ENCODE results near the gene GDI1.
"Not testable (repeated sequence)": the region's sequence is repeated elsewhere in the genome, so short reads cannot be mapped to it uniquely, and the experiment has no call there.

GDI1 gene

DNA sequence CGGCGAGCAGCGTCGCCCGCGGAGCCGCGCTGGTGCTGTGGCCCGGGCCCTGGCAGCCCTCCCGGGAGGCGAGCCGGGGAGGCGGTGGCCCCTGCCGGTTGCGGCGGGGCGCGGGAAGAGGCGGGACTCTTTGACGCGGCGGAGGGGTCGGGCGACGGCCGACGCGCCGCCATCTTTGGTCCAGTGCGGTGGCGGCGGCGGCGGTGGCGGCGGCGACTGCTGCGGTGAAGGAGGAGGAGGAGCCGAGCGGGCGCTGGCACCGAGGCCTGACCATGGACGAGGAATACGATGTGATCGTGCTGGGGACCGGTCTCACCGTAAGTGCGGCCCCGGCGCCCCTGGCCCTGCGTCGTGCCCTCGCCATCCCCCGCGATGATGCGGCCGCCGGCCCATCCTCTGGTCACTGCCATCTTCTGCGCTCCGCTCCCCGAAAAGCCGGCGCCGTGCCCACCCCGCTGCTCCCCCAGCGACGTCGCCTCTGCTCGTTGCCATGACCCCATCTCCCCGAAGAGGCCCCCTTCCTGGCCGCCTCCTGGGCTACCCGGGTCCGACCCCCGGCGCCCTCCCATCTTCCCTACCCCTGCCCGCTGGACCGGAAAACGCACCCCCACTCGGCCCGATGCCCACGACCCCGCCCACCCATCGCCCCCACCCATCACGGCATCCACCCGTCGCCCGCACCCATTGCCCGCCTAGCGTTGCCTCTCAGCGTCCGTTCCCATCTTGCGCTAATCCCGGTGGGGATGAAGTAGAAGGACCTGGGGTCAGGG is at the start of gene GDI1:
Gene GDI1, plus strand, starts transcription at position 172 of the 770 bp plus-strand sequence. Its CDS starts 101 bp downstream, at position 273.
- peak; percentile 65 for DNase-seq (ENCODE audit: low read depth)

DNA sequence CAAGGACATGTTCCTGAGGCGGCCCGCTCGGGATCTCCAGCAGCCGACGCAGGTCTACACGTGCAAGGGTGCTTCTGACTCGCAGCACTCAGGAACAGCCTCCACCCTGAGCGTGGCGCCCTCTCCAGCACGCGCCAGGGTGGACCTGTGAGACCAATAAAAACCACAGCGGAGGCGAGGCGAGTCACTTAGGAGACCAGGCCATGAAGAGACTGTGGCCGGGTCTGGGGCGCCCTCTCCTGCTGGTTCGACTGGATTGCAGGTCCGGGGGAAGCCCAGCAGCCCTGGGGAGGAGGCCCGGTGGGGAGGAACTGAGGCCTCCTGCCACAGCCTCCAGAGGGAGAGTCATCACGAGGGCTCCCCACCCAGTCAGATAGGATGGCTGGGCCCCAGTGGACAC is 48.9 kb upstream of the GDI1 start:
- DNase-seq (ENCODE audit: low read depth), result not testable (repeated sequence)

DNA sequence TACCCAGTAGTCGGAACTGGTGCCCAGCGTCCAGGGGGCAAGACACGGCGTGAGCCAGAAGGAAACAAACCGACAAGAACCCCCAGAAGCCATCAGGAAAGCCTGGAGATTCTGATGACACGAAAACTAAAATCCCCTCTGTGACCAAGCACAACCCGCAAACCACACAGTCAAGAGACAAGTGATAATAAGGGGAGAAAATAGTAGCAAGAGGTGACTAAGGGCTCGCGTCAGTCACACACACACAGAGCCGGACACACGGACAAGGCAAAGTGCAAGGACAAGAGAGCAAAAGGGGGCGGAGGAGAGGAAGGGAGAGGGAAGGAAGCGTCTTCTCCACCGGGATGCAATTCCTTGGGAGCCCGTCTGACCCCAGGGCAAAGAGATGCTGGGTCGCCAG is 48.3 kb upstream of the GDI1 start:
- not testable (repeated sequence) for DNase-seq (ENCODE audit: low read depth)

DNA sequence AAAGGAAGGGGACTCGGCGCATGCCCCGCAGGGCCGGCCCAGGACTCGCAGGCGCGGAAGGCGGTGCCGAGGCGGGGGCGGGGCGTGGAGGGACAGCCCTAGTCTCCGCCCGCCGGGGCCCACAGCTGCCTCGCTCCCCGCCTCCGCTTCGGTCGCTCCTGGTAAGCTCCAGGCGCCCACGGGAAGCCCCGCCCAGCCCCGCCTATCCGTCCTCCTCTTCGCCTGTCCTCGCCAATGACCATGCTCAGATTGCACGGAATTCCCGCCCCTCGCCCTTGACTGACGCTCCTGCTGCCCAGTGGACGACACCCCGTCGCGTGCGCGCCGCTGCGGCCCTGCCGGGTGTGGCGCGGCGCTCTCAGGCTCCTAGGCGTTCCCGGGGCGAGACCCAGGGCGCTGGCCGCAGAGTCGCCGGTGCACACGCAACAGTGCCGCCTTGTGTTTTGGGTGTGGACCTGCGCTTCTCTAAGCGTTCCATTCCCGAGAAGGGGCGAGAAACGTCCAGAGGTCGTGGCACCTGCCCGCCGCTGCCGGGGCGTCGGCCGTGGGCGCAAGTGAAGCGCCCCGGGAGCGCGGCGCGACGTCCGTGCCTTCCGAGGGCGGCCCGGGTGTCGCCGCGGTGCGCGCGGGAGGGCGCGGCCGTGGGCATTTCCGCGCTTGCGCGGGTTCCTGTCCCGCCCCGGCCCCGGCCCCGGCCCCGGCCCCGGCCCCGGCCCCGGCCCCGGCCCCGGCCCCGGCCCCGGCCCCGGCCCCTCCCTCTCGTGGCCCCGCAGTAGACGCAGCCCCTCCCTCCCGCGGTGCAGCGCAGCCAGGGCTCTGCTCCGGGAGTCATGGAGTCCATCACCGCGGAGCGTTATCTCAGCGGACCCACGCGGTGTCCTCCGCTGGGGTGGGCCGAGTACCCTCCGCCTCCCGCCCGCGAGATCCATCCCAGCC is 46.9 kb upstream of the GDI1 start:
- not testable (repeated sequence) for DNase-seq (ENCODE audit: low read depth)

DNA sequence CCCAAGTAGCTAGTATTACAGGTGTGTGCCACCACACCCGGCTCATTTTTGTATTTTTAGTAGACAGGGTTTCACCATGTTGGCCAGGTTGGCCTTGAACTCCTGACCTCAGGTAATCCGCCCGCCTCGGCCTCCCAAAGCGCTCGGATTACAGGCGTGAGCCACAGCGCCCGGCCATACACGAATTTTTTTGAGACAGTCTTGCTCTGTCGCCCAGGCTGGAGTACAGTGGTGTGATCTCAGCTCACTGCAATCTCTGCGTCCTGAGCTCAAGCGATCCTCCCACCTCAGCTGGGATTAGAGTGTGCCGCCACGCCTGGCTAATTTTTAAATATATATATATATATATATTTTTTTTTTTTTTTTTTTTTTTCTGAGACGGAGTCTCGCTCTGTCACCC is 40.6 kb upstream of the GDI1 start:
- not testable (repeated sequence) for DNase-seq (ENCODE audit: low read depth)

DNA sequence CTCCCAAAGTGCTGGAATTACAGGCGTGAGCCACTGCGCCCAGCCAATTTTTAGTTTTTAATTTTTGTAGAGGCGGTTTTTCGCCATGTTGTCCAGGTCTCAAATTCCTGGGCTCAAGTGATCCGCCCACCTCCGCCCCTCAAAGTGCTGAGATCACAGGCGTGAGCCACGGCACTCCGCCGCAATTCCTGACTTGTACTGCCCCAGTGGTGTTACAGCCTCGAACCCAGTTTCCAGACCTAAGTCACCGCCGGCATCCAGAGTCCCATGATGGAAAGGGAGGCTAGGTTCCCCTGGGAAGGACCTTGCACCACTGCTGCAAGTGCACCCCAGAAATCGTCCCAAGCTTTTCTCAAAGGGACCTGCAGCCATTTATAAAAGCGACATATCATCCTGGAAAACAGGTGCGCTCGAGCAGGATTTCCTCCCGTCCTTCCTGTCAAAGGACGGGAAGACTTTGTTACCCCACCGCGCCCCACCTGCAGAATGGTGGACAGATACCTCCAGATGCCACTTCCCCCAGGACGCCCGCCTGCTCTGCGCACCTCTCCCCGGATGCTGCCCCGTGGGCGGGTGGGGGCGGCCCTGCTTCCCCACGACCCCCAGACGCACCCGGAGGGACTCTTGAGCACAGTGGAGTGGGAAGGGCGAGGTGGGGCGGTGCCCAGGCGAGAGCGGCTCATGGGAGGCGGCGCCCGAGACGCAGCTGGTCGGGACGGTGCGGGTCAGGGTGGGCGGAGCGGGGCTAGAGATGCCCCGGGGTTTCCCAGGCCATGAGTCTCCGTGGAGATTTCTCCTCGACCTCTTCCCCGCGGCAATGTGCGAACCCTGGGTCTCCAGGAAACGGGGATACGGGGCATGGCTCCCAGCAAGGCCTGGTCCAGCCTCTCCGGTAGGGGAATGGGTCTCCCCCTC is 39.7 kb upstream of the GDI1 start:
- DNase-seq (ENCODE audit: low read depth), result peak; percentile 78

DNA sequence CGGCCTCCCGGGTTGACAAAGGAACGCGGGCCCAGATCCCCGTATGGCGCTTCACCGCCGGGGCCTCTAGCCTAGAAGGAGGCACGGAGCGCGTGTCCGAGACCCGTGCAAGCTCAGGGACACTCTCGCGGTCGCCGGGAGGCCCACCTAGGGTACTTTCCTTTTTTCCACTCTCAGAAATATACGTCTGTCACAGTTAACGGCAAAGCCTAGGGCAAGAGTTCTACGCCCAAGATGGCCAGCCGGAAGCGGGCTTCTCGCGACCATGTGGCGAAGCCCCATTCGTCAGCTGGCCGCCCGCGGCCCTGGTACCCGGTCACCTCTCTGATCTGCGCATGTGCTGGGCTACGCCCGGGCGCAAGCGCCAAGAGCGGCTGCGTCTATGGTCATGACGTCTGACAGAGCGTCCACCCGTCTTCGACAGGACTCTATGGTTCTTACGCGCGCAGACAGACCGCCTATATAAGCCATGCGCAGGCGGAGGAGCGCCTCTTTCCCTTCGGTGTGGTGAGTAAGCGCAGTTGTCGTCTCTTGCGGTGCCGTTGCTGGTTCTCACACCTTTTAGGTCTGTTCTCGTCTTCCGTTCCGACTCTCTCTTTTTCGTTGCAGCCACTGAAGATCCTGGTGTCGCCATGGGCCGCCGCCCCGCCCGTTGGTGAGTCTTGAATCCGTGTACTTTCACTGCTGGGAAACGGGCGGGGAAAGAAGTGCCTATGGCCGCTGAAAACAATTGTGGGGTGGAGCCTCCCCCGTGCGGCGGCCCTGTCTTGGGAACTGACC is 38.9 kb upstream of the GDI1 start, which contains the start of gene RPL10:
Gene RPL10, plus strand, starts transcription at position 490 of the 780 bp plus-strand sequence. Its CDS starts 143 bp downstream, at position 633.
- peak; percentile 94 for DNase-seq (ENCODE audit: low read depth)

DNA sequence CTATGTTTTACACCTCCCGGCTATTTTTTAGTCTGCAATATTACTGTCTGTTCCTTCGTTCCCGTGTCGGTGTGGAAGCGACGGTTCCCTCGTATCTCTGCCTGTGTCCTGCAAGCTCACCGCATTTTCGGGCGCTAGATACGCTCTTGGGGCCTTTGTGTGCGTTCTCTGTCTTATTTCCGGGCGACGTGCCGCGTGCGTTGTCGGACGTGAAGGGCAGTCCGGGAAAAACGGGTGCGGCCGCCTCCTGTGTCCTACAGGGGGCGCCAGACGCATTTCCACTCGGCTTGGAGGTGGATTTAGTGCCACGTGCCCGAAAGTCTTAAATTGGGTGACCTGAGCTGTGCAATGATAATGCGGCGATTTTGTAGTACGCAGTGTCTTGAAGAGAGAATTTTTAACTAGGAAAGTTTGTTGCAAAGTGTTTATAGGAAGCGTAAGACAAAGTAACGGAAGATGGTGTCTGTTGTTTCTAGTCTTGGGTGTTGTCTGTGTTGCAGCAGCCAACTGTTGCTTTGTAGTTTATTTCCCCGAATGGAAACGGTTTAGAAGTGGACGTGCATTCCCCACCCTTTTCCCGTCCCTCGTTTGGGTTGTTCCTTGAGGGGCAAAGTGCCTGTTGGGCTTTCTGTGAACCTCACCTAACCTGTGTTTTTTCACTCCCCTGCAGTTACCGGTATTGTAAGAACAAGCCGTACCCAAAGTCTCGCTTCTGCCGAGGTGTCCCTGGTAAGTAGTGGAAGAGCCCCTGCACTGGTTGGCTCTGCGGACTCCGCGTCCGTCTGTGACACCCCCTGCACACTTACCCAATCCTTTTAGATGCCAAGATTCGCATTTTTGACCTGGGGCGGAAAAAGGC is 38.1 kb upstream of the GDI1 start:
- DNase-seq (ENCODE audit: low read depth), result peak; percentile 74

DNA sequence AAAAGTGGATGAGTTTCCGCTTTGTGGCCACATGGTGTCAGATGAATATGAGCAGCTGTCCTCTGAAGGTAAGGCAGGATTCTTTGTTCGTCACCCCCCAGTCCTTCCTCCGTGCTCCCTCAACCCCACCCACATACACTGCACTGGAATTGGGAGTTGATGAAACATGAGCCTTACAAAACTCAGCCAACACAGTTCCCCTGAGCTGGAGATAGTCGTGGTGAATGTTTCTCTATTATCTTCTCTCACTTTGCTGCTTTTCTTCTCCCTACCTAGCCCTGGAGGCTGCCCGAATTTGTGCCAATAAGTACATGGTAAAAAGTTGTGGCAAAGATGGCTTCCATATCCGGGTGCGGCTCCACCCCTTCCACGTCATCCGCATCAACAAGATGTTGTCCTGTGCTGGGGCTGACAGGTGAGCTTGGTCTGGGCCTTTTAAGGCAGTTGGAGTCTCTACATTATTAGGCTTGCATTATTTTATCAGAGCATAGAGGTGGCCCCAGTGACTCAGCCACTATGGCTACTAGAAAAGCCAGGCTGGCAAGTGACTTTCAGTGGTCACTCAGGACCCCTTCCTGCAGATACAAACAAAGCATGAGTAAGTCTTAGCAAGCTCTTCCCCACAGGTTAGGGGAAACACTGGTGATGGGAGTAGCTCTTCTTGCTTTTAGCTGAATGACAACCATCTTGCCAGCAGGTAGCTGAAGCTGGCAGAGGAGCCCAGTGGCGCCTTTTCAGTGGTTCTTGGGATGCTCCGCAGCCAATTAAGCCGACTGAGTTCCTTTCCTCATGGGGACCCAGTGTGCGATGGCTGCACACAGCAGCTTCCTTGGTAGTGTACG is 37.2 kb upstream of the GDI1 start:
- peak; percentile 39 for DNase-seq (ENCODE audit: low read depth)

DNA sequence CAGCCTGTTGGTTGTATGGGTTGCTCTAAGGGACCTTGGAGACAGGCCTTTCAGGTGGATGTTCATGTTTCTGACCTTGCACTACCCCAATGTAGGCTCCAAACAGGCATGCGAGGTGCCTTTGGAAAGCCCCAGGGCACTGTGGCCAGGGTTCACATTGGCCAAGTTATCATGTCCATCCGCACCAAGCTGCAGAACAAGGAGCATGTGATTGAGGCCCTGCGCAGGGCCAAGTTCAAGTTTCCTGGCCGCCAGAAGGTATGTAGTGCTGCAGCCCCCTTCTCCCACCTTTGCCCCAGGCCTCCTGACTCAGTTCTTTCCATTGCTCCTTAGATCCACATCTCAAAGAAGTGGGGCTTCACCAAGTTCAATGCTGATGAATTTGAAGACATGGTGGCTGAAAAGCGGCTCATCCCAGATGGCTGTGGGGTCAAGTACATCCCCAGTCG is 36.6 kb upstream of the GDI1 start:
- not testable (repeated sequence) for DNase-seq (ENCODE audit: low read depth)

DNA sequence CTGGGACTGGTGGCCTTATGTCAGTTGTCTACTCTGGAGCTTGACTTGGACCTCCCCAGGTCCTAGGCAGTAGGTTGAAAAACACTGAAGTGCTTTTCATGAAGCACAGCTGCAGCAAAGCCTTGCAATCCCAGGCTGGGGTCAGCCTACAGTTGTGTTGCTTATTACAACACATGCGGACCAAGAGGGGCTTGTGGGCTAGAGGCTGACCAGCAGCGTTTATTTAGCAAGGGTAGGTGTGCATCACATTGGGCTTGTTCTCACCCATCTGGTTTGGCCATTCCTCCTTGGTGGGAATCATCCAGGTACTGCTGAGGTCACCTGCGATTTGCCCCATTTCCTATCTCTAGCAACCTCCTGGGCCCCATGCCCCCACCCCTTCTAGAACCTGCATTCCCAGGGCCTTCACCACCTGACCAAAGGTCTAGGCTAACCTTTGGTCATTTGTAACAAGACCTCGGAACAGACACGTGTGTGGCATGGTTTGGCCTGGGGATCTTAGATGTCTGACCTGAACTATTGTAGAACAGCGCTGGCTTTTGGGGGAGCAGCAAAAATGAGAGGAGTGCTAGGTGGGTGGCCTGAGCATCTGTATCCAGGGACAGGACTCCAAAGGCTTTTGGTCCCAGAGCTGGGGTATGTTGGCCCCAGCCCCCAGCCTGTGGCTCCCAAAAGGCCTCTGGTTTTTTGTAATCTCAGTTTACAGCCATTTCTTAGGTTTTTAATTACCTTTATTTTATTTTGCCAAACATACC is 35.7 kb upstream of the GDI1 start:
- peak; percentile 61 for DNase-seq (ENCODE audit: low read depth)

DNA sequence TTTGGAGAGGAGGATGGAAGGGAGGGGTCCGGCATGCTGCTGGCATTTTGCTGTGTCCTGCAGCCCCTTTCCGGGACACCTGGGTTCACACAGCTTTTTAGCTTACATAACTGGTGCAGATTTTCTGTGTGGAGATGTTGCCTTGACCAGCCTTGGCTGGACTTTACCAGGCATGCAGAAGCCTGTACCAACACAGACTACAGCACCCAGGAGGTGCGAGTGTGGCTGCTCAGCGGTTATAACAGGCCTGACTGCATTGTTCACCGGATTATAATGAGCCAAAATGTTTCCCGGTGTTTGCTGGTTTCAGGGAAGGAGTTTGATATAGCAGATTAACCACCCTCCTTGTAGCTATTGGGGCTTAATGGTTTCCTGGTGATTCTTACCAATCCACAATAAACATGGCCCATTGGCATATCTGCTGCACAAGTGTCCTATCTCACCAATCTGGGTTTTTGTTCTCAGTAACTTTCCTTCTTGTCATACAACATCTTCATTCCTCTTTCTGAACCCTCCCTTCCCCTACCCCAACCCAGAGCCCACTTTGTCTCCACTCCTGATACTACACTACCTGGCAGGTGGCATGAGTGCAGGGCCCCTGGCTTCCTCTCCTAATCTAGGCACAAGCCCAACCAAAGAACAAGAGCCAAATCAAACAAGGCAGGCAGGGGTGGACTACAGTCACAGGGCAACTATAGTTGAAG is 34.9 kb upstream of the GDI1 start:
- DNase-seq (ENCODE audit: low read depth), result peak; percentile 45

DNA sequence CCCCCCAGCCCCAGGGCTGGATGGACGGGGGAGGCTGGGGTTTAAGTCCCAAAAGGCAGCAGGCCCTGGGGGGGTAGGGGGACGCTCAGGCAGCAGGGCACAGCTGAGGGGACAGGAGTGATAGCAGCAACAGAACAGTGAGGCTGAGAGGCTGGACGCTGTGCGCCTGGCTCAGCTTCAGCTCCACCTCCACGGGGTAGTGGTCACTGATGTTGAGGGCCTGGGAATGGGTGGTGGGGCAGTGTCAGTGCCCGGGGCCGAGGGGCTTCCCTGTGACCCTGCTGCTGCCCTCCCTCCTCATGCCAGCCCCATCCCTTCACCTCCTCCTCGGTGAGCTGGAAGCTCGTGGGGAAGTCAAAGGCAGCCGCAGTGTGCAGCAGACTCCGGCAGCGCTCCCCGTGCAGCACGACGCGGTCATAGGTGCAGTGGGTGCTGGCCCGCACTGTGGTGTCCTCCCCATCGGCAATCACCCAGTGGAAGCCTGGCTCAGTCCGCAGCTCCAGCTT is 34.3 kb upstream of the GDI1 start:
- no peak for DNase-seq (ENCODE audit: low read depth)

DNA sequence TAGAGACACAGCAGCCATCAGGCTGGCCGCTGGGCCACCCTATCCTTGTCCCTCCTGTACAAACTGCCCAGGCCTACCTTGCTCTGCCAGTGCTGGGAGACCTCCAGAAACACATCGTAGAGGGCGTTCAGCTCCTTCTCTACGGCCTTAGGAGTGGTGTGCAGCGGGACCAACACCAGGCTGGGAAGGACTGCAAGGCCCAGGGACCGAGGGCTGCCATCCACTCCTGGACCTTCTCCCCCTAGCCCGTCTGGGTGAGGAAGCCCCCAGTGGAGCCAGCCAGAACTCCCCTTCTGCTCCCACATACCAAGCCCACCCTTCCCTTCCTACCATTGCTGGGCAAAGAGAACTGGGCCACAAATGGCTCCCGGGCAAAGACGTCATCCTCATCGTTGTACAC is 33.8 kb upstream of the GDI1 start:
- no peak for DNase-seq (ENCODE audit: low read depth)

DNA sequence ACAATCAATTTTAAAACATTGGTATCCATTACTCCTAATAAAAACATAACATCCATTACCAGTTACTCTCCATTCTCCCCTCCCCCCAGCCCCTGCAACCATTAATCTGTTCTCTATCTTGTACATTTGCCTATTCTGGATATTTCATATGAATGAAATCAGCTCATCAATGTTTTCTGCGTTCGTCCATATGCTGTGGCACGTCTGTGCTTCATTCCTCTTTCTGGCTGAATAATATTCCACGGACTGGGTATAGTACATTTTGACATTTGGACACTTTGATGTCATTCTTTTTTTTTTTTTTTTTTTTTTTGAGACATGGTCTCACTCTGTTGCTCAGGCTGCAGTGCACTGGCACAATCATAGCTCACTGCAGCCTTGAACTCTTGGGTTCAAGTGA is 33.1 kb upstream of the GDI1 start:
- DNase-seq (ENCODE audit: low read depth), result no peak

DNA sequence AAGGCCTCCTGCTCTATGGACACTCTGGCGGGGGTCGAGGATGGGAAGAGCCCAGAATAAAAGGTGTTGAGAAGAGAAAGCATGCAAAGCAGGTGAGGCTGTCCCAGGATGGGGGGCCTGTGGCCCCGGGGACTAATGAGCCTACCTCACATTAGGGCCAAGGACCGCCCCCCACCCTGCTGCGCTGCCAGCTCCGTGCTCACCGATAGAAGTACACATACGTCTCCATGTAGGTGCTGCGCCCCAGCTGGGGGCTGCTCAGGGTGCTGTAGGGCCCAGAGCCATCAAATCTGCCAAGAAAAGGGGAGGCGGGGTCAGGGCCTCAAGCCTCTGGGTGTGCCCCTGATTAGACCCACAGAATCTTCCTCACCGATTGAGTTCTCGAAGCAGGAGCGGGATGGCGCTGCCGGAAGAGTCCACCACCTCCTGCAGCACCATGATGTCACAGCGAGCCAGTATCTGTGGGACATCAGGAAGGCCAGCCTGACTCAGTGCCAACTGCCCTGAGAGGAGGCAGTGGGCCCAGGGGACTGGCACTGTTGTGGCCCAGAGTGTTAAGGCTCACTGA is 32.2 kb upstream of the GDI1 start:
- DNase-seq (ENCODE audit: low read depth), result no peak

DNA sequence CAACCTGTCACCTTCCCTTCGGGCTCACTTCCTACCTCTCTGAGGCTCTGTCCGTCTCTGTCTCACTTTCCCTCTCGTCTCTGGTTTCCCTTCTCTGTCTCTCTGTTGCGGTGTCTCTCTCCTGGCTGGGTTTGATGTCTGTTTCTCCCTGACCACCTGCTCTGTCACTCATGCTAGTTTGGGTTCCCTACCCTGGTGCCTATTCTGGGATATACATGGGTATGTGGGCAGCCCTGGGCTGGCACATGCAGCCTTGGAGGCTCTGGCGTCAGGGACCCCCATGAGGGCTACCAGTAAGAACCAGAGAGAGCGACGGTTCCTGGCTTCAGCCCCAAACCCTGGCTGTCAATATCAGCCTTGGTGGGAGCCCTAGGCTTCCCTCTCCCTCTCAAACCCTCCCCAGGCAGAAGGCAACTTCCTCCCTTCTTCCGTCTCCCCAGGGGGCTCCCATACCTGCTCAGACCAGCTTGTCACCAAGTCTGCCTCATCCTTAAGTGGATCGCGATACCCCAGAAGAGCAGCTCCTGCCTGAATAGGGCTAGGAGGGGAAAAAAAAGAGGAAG is 28.2 kb upstream of the GDI1 start:
- DNase-seq (ENCODE audit: low read depth), result no peak
